H1 (cell line): Measurements from ENCODE around the gene INAFM2. TPM values are rescaled to one million over a fixed set of nuclear protein-coding genes. Genes with fewer than 3 reads are reported as not detected.

ENCODE experiments used
- CTCF ChIA-PET: fragments of 300-600 bp; sonication (Branson Sonifier 250); formaldehyde crosslinking; loops from one replicate; lab custom pipeline; 2021; ENCODE audit not compliant: partially characterized antibody; lab: Charles Lee
- POLR2A ChIA-PET: fragments of 300-600 bp; sonication (Branson Sonifier 250); formaldehyde crosslinking; loops from one replicate; lab custom pipeline; 2021; ENCODE audit warnings: inconsistent platforms; ENCODE audit not compliant: partially characterized antibody; lab: Charles Lee
- DNase-seq, 2 experiments: peaks; one replicate each; pipeline versions ENCODE4 v3.0.0 to v3.0.0-alpha.2; 2010 to 2022; ENCODE audit warnings: low spot score in 2 of 2, low read depth in 1 of 2, mixed read lengths in 1 of 2
- FAIRE-seq: peaks from 2 replicates; lab custom pipeline; 2011; peaks lifted over from hg19 to GRCh38; lab: Jason Lieb, UNC
- H2AFZ ChIP-seq: 2 replicates; pipeline ENCODE4 v1.8.1; 2012; ENCODE audit warnings: low read length, inconsistent platforms
- H2AK5ac ChIP-seq: 2 replicates; pipeline ENCODE4 v1.6.1; 2013; ENCODE audit warnings: low read depth, low read length
- H2BK120ac ChIP-seq: replicated peaks from 2 replicates; pipeline ENCODE3; 2013; ENCODE audit warnings: low read depth, low read length, inconsistent platforms
- H2BK12ac ChIP-seq: 2 replicates; pipeline ENCODE4 v1.6.1; 2013; ENCODE audit warnings: low read depth, low read length
- H2BK15ac ChIP-seq: 2 replicates; pipeline ENCODE4 v1.6.1; 2013; ENCODE audit warnings: low read length
- H2BK20ac ChIP-seq: 2 replicates; pipeline ENCODE4 v1.6.1; 2013; ENCODE audit warnings: low read length
- H2BK5ac ChIP-seq: 2 replicates; pipeline ENCODE4 v1.6.1; 2013; ENCODE audit warnings: low read depth, low read length
- H3K14ac ChIP-seq: 2 replicates; pipeline ENCODE4 v1.6.1; 2013; ENCODE audit warnings: inconsistent platforms; ENCODE audit not compliant: insufficient read length
- H3K18ac ChIP-seq: 2 replicates; pipeline ENCODE4 v1.6.1; 2013; ENCODE audit warnings: low read length; ENCODE audit errors: extremely low read depth
- H3K23ac ChIP-seq: 2 replicates; pipeline ENCODE4 v1.6.1; 2013; ENCODE audit warnings: inconsistent platforms; ENCODE audit not compliant: insufficient read length
- H3K23me2 ChIP-seq: 2 replicates; pipeline ENCODE4 v1.6.1; 2013; ENCODE audit warnings: low read depth, low read length
- H3K27ac ChIP-seq: 2 replicates; pipeline ENCODE4 v1.6.1; 2011; ENCODE audit warnings: low read depth, low read length, inconsistent platforms
- H3K27me3 ChIP-seq, 4 experiments: replicated peaks in 1 of 4; 1 replicate in 1 of 4; 2 replicates in 3 of 4; pipeline versions ENCODE4 v1.6.1 to v1.8.1; 2011 to 2013; ENCODE audit warnings: low read length in 3 of 4, mild to moderate bottlenecking in 3 of 4, inconsistent platforms in 2 of 4, mixed read lengths in 2 of 4, moderate library complexity in 1 of 4; ENCODE audit not compliant: control insufficient read depth in 3 of 4, insufficient read depth in 3 of 4; ENCODE audit errors: extremely low read depth in 1 of 4
- H3K36me3 ChIP-seq, 4 experiments: 2 replicates each; pipeline versions ENCODE4 v1.6.1 to v1.8.1; 2011 to 2013; ENCODE audit warnings: mild to moderate bottlenecking in 4 of 4, low read length in 3 of 4, moderate library complexity in 2 of 4, control low read depth in 1 of 4, inconsistent platforms in 1 of 4; ENCODE audit not compliant: insufficient read depth in 4 of 4, control insufficient read depth in 2 of 4
- H3K4ac ChIP-seq: replicated peaks from 2 replicates; pipeline ENCODE3; 2013; ENCODE audit warnings: low read length, low read depth, mixed read lengths, inconsistent platforms; ENCODE audit not compliant: insufficient read length
- H3K4me1 ChIP-seq, 4 experiments: replicated peaks in 1 of 4; 1 replicate in 1 of 4; 2 replicates in 3 of 4; pipeline versions ENCODE4 v1.6.1 to v1.8.1; 2011 to 2013; ENCODE audit warnings: low read length in 3 of 4, inconsistent platforms in 2 of 4, mixed read lengths in 1 of 4; ENCODE audit not compliant: insufficient read depth in 4 of 4, control insufficient read depth in 3 of 4
- H3K4me2 ChIP-seq, 2 experiments: 2 replicates each; pipeline versions ENCODE4 v1.6.1 to v1.8.1; 2011 to 2013; ENCODE audit warnings: low read depth in 2 of 2, low read length in 2 of 2, control low read depth in 1 of 2, inconsistent platforms in 1 of 2, mild to moderate bottlenecking in 1 of 2; ENCODE audit not compliant: insufficient read depth in 1 of 2
- H3K4me3 ChIP-seq, 4 experiments: fragments of 200-600, 300-600 bp in 1 of 4; sonication (generic), shearing (Covaris generic), sonication (Bioruptor Twin) in 1 of 4; 2 replicates each; pipeline versions ENCODE4 v1.5.1 to v1.8.1; 2011 to 2016; ENCODE audit warnings: low read length in 4 of 4, low read depth in 3 of 4, control low read depth in 2 of 4, inconsistent platforms in 2 of 4, mild to moderate bottlenecking in 2 of 4, mixed read lengths in 1 of 4, moderate library complexity in 1 of 4; ENCODE audit not compliant: insufficient read depth in 2 of 4; ENCODE audit errors: extremely low read depth in 1 of 4
- H3K56ac ChIP-seq: replicated peaks from 2 replicates; pipeline ENCODE3; 2013; ENCODE audit warnings: low read depth, mild to moderate bottlenecking, mixed read lengths, low read length, inconsistent platforms; ENCODE audit not compliant: insufficient read length
- H3K79me1 ChIP-seq: 2 replicates; pipeline ENCODE4 v1.6.1; 2013; ENCODE audit warnings: low read depth, low read length, control low read depth
- H3K79me2 ChIP-seq, 2 experiments: 2 replicates each; pipeline versions ENCODE4 v1.6.1 to v1.8.1; 2012 to 2013; ENCODE audit warnings: low read length in 2 of 2, mild to moderate bottlenecking in 2 of 2, inconsistent platforms in 1 of 2; ENCODE audit not compliant: insufficient read depth in 2 of 2, control insufficient read depth in 1 of 2
- H3K9ac ChIP-seq, 4 experiments: replicated peaks in 1 of 4; 1 replicate in 1 of 4; 2 replicates in 3 of 4; pipeline versions ENCODE4 v1.6.1 to v1.8.1; 2011 to 2013; ENCODE audit warnings: low read depth in 3 of 4, low read length in 3 of 4, control low read depth in 2 of 4, mild to moderate bottlenecking in 2 of 4, moderate library complexity in 2 of 4, inconsistent platforms in 1 of 4; ENCODE audit errors: extremely low read depth in 1 of 4
- H3K9me3 ChIP-seq, 2 experiments: 2 replicates each; pipeline versions ENCODE4 v1.6.1 to v1.8.1; 2012 to 2013; ENCODE audit warnings: mild to moderate bottlenecking in 2 of 2, moderate library complexity in 2 of 2, control low read depth in 1 of 2, inconsistent platforms in 1 of 2, low read depth in 1 of 2, low read length in 1 of 2, mixed read lengths in 1 of 2; ENCODE audit not compliant: insufficient read depth in 2 of 2
- H4K20me1 ChIP-seq, 2 experiments: replicated peaks in 1 of 2; 2 replicates each; pipeline versions ENCODE3 to v1.8.1; 2011 to 2013; ENCODE audit warnings: inconsistent platforms in 2 of 2, low read length in 2 of 2, mild to moderate bottlenecking in 1 of 2; ENCODE audit not compliant: insufficient read depth in 2 of 2, control insufficient read depth in 1 of 2
- H4K5ac ChIP-seq: 2 replicates; pipeline ENCODE4 v1.6.1; 2013; ENCODE audit warnings: low read length, low read depth, mixed read lengths, inconsistent platforms; ENCODE audit not compliant: insufficient read length
- H4K8ac ChIP-seq: 2 replicates; pipeline ENCODE4 v1.8.0; 2013; ENCODE audit warnings: mild to moderate bottlenecking, moderate library complexity, low read length, inconsistent platforms; ENCODE audit not compliant: insufficient read depth; ENCODE audit errors: extremely low read depth
- H4K91ac ChIP-seq: replicated peaks from 2 replicates; pipeline ENCODE3; 2013; ENCODE audit warnings: low read length, mixed read lengths, inconsistent platforms; ENCODE audit not compliant: insufficient read length
- ASH2L ChIP-seq: fragments of 200-600, 300-600 bp; sonication (generic); IDR thresholded peaks from one replicate; pipeline ENCODE4 v1.7.1; 2017; ENCODE audit warnings: low read length
- PHF8 ChIP-seq: fragments of 200-600 bp; sonication (generic); conservative IDR thresholded peaks from 2 replicates; pipeline ENCODE4 v1.7.1; 2012; ENCODE audit warnings: low read depth, mild to moderate bottlenecking, inconsistent platforms, low read length, moderate library complexity
- RBBP5 ChIP-seq: IDR thresholded peaks from 2 replicates; pipeline ENCODE4 v1.7.1; 2012; ENCODE audit warnings: low read depth, mild to moderate bottlenecking, inconsistent platforms, low read length, moderate library complexity, borderline replicate concordance
- SAP30 ChIP-seq: fragments of 300-600 bp; sonication (generic); IDR thresholded peaks from 2 replicates; pipeline ENCODE4 v1.7.1; 2012; ENCODE audit warnings: low read length, moderate library complexity, mild to moderate bottlenecking, inconsistent platforms; ENCODE audit not compliant: insufficient read depth, insufficient replicate concordance
- SIN3A ChIP-seq, 2 experiments: IDR thresholded peaks in 1 of 2; conservative IDR thresholded peaks in 1 of 2; 2 replicates each; pipeline ENCODE4 v1.6.1; 2011 to 2012; ENCODE audit warnings: low read length in 2 of 2, improper control_type of control experiment in 1 of 2, low read depth in 1 of 2, mild to moderate bottlenecking in 1 of 2
- SIRT6 ChIP-seq: IDR thresholded peaks from one replicate; pipeline ENCODE4 v1.7.1; 2012; ENCODE audit warnings: low read length, inconsistent platforms
- SIX5 ChIP-seq: IDR thresholded peaks from 2 replicates; pipeline ENCODE4 v1.6.1; 2011; ENCODE audit warnings: mild to moderate bottlenecking, low read depth, low read length
- SP4 ChIP-seq: IDR thresholded peaks from 2 replicates; pipeline ENCODE4 v1.6.1; 2012; ENCODE audit warnings: low read length, inconsistent platforms
- TBP ChIP-seq: IDR thresholded peaks from 2 replicates; pipeline ENCODE4 v1.6.1; 2011; ENCODE audit warnings: low read depth, low read length, improper control_type of control experiment
- ZNF274 ChIP-seq: IDR thresholded peaks from 2 replicates; pipeline ENCODE4 v1.7.0; 2012; ENCODE audit warnings: low read length, borderline replicate concordance; ENCODE audit errors: extremely low read depth
- WGBS, 2 experiments: shearing (Covaris generic) in 1 of 2; methylation state at CpG; one replicate each; pipeline versions ENCODE4 v1.1.6 to v1.1.7; 2013 to 2015; ENCODE audit warnings: low lambda C conversion rate in 2 of 2, mixed read lengths in 2 of 2, inconsistent platforms in 1 of 2, low coverage in 1 of 2, missing lambda C conversion rate in 1 of 2; ENCODE audit not compliant: insufficient replicate concordance in 2 of 2, insufficient coverage in 1 of 2, insufficient read length in 1 of 2; ENCODE audit errors: extremely low coverage in 1 of 2, missing lambda C conversion rate in 1 of 2; 5-methylcytosine and 5-hydroxymethylcytosine counted together
- polyA plus RNA-seq, 7 experiments: library from polyadenylated mRNA; depleted of rRNA in 3 of 7; stranded (reverse) in 5 of 7; unstranded in 2 of 7; fragments of >200 nt in 5 of 7; fragments of 200-250 nt in 2 of 7; gene quantifications; 1 replicate in 5 of 7; 2 replicates in 1 of 7; 4 replicates in 1 of 7; pipeline versions ENCODE4 v1.2.1 to v1.2.3, GENCODE V29; 2011 to 2013; ENCODE audit warnings: missing spikeins in 2 of 7, mixed read lengths in 2 of 7
- total RNA-seq: library from RNA; stranded (reverse); fragmentation: NEBNext Ultra II Directional; extraction: Animal tissue kit (Norgen Biotek cat#: 25700); gene quantifications from 2 replicates; pipeline ENCODE4 v1.2.1, GENCODE V29; 2021
- TF ChIP-seq, protein P1 (sequence below): IDR thresholded peaks from 2 replicates; pipeline ENCODE4 v1.6.1; 2012; ENCODE audit warnings: inconsistent platforms

The INAFM2 gene
- total and polyA plus RNA-seq, 2 of the 8 experiments (the other 6 are each of a cell fraction or from before 2014, with no cell fraction given): 15.3 to 35.1 TPM

DNA sequence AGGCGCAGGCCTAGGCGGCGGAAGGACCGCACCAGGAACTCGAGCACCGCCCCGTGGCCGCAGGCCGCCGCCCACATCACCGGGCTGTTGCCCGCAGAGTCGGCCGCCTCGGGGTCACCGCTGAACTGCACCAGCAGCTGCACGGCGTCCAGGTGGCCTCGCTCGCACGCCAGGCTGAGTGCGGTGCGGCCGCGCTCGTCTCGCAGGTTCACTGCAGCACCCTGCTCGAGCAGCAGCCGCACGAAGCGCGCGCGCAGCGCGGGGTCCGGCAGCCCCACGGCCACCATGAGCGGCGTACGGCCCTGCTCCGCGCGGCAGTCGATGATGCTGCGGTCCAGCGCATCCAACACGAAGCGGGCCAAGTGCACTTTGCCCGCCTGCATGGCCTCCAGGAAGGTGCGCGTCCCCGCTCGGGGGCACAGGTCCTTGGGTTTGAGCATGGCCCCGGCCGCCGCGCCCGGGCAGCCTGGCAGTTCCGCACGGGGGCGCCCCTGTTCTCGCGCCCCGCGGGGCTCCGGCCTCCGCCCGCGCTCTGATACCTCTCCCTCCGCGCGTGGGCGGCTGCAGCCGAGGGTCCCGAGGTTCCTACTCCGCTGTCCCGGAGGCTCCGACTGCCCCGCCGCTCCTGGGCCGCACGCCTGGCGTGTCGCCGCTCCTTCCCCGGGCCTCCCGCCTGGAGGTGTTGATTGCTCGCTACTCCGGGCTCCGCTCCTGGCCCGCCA is 41.2 kb upstream of the INAFM2 start:
- Histone ChIP-seq H3K4ac (no peak overlapping the region), H2BK5ac (peak overlapping the region; percentile 60; the same call in 1 of the 2 replicates), H2BK20ac (no peak overlapping the region; the same call in 1 of the 2 replicates), H3K9me3 (no peaks in the 10 kb centered on the region), H4K91ac (peak overlapping the region; percentile 76), H2AFZ (no peak overlapping the region; the same call in 1 of the 2 replicates), H3K56ac (no peak overlapping the region), H3K79me2 (no peaks in the 10 kb centered on the region), H3K27me3 (peaks cover 40 to 69% (median 54%) of the 10 kb centered on the region in 4 experiments), H3K36me3 (peaks cover 0 to 15% (median 0%) of the 10 kb centered on the region in 4 experiments; a peak in 1 of 8 replicates), H4K8ac (peak overlapping the region; percentile 58; the same call in 1 of the 2 replicates), H2BK120ac (no peak overlapping the region), H3K4me3 (peak overlapping the region; percentile 21 to 61 (median 32)), H4K20me1 (no peaks in the 10 kb centered on the region), H3K14ac (no peak overlapping the region), H3K23ac (no peak overlapping the region), H3K27ac (no peak overlapping the region), H3K18ac (peak overlapping the region; percentile 95), H2BK15ac (peak overlapping the region; percentile 61; the same call in 1 of the 2 replicates), H2AK5ac (no peak overlapping the region), H3K4me1 (peaks cover 17 to 47% (median 34%) of the 10 kb centered on the region in 4 experiments), H4K5ac (no peak overlapping the region), H3K4me2 (peak overlapping the region; percentile 78 to 97), H3K23me2 (peaks cover 22% of the 10 kb centered on the region; the same call in 1 of the 2 replicates), H2BK12ac (peak overlapping the region; percentile 87; the same call in 1 of the 2 replicates), H3K9ac (no peak overlapping the region), H3K79me1 (no peaks in the 10 kb centered on the region; the same call in 1 of the 2 replicates)
- WGBS, 2 experiments: 3% methylated on average over 57 of the region's 92 CpGs; no CpG with 5 or more reads in 1 of the 2 experiments
- DNase-seq (peak in 1 of 2 experiments; percentile 86), FAIRE-seq (no peak)
- POLR2A ChIA-PET: interaction anchor here (1.4 to 3.5 kb wide), 5 partner anchors 9 to 26 kb away, joined by 3 to 16 read pairs (median 7); partner anchors contain the start of gene PLCB2
- CTCF ChIA-PET: interaction anchor here (0.8 to 16.2 kb wide), 6 partner anchors 9 to 57 kb away, joined by 3 to 518 read pairs (median 32); partner anchors contain the start of genes CCDC9B, INAFM2 and PLCB2
- TF ChIP-seq TBP: no peak
- peak; percentile 45 for TF ChIP-seq ASH2L
- no peak for TF ChIP-seq SIRT6
- TF ChIP-seq, protein P1, sequence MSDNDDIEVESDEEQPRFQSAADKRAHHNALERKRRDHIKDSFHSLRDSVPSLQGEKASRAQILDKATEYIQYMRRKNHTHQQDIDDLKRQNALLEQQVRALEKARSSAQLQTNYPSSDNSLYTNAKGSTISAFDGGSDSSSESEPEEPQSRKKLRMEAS: peak; percentile 64
- peak; percentile 30; the same call in 1 of the 2 replicates for TF ChIP-seq PHF8
- TF ChIP-seq SAP30: no peak
- no peak for TF ChIP-seq ZNF274
- TF ChIP-seq SIX5: no peak
- TF ChIP-seq SIN3A (conservative IDR thresholded peaks at IDR 0.05 in 1 of 2, IDR thresholded peaks at IDR 0.05 in 1 of 2; ENCODE audit: low read depth in 1 of 2, low read length in 2 of 2): no peak
- no peak for TF ChIP-seq SP4
- TF ChIP-seq RBBP5: no peak; the same call in 1 of the 2 replicates
